ENCODE measurements around the gene USP34. TPM values are rescaled to one million over a fixed set of nuclear protein-coding genes. Genes with fewer than 3 reads are reported as not detected.

Gene USP34
- total RNA-seq, 1 donor from 2014 or later: 104 TPM

DNA sequence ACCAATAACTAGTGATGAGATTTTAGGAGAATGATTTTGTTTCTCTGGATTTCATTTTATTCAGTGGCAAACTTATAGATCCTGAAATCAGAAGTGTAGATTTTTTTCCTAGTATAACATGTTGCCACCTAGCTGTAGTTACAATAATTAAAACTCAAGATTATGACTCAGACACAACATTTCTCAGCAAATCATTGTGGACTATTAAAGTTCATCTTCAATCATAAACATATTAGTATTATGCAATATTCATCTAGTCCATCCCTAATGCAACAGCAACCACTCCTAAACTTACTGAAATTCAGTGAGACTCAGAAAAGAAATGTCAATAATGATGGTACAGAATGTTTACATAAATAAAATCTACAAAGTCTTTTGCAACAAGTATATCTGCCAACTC lies 51.3 kb downstream of the USP34 start:
- no peaks in the 10 kb centered on the region for H3K27me3 Mint-ChIP-seq (ENCODE audit: unreplicated experiment)
- no peak for DNase-seq
- H3K36me3 Mint-ChIP-seq (ENCODE audit: unreplicated experiment): no peaks in the 10 kb centered on the region
- H3K4me1 Mint-ChIP-seq (ENCODE audit: low read depth, unreplicated experiment): no peaks in the 10 kb centered on the region
- TF ChIP-seq, protein P1, sequence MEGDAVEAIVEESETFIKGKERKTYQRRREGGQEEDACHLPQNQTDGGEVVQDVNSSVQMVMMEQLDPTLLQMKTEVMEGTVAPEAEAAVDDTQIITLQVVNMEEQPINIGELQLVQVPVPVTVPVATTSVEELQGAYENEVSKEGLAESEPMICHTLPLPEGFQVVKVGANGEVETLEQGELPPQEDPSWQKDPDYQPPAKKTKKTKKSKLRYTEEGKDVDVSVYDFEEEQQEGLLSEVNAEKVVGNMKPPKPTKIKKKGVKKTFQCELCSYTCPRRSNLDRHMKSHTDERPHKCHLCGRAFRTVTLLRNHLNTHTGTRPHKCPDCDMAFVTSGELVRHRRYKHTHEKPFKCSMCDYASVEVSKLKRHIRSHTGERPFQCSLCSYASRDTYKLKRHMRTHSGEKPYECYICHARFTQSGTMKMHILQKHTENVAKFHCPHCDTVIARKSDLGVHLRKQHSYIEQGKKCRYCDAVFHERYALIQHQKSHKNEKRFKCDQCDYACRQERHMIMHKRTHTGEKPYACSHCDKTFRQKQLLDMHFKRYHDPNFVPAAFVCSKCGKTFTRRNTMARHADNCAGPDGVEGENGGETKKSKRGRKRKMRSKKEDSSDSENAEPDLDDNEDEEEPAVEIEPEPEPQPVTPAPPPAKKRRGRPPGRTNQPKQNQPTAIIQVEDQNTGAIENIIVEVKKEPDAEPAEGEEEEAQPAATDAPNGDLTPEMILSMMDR (IDR thresholded peaks at IDR 0.05; ENCODE audit: partially characterized antibody, unreplicated experiment): no peak
- H3K27ac Mint-ChIP-seq (ENCODE audit: unreplicated experiment): no peak overlapping the region
- no peak overlapping the region for H3K4me3 Mint-ChIP-seq (ENCODE audit: unreplicated experiment)
- H3K9me3 Mint-ChIP-seq (ENCODE audit: unreplicated experiment): no peaks in the 10 kb centered on the region

DNA sequence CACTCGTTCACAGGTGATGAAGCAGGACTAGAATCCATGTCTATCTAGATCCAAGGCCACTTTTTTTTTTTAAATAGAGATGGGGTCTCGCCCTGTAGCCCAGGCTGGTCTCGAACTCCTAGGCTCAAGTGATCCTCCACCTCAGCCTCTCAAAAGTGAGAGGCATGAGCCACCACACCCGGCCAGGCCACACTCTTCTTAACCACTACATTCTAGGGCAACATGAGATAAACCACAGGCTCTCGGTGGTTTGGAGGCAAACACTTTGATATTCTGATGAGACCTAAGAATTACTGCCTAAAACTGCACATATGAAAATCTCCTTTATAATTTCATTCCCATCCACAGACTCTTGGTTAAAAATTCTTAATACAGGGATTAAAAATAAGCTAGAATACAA lies 51.8 kb downstream of the USP34 start:
- Mint-ChIP-seq H3K4me3 (ENCODE audit: unreplicated experiment) (no peak overlapping the region), H3K4me1 (ENCODE audit: low read depth, unreplicated experiment) (no peaks in the 10 kb centered on the region), H3K36me3 (ENCODE audit: unreplicated experiment) (peaks cover 4% of the 10 kb centered on the region), H3K27me3 (ENCODE audit: unreplicated experiment) (no peaks in the 10 kb centered on the region), H3K9me3 (ENCODE audit: unreplicated experiment) (no peaks in the 10 kb centered on the region), H3K27ac (ENCODE audit: unreplicated experiment) (no peak overlapping the region)
- TF ChIP-seq, protein P1 (IDR thresholded peaks at IDR 0.05; ENCODE audit: partially characterized antibody, unreplicated experiment): no peak
- no peak for DNase-seq

DNA sequence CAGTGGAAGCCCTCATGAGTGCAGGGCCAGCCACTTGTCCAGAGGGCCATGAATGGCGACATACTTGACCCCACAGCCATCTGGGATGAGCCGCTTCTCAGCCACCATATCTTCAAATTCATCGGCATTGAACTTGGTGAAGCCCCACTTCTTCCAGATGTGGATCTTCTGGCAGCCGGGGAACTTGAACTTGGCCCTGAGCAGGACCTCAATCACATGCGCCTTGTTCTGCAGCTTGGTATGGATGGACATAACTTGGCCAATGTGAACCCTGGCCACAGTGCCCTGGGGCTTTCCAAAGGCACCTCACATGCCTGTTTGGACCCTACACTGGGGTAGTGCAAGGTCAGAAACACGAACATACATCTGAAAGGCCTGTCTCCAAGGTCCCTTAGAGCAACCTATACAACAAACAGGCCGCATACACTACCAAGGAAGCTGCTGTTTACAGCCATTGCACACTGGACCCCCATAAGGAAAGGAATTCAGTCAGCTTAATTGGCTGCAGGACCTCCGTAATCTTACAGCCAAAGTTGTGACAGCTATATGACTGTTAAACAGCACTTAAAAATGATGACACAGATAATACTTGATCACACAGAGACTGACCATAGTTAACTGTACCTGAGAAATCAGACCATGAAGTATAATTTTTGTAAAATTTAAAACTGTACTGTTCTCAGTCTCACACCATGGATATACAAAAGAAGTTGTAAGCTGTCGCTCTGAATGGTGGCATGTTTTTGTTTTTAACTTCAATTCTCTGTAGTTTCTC lies 53.8 kb downstream of the USP34 start:
- H3K27ac Mint-ChIP-seq (ENCODE audit: unreplicated experiment): no peak overlapping the region

DNA sequence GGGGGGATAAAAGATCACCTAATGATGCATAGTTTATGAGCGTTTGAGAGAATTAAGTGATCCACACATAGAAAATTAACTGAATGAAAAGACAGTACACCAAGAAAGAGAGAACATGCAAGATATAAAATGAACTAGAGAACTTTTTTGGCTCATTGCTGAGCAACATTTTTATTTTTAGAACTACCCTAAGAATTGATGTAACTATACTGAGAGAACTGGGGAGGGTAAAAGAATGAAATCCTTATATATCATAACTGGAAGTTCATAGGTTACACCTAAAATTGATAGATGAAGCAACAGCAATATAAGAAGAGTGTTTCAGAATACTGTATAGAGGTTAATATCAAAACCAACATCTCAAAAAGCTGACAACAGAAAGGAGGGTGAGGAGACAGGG lies 55.6 kb downstream of the USP34 start:
- TF ChIP-seq, protein P1 (IDR thresholded peaks at IDR 0.05; ENCODE audit: partially characterized antibody, unreplicated experiment): no peak
- no peaks in the 10 kb centered on the region for H3K9me3 Mint-ChIP-seq (ENCODE audit: unreplicated experiment)
- peaks cover 4% of the 10 kb centered on the region for H3K36me3 Mint-ChIP-seq (ENCODE audit: unreplicated experiment)
- H3K27me3 Mint-ChIP-seq (ENCODE audit: unreplicated experiment): no peaks in the 10 kb centered on the region
- no peak overlapping the region for H3K27ac Mint-ChIP-seq (ENCODE audit: unreplicated experiment)
- DNase-seq: no peak
- H3K4me3 Mint-ChIP-seq (ENCODE audit: unreplicated experiment): no peak overlapping the region
- H3K4me1 Mint-ChIP-seq (ENCODE audit: low read depth, unreplicated experiment): no peaks in the 10 kb centered on the region

More for the DNA sequence above, 53.8 kb downstream of the USP34 start:
- no peaks in the 10 kb centered on the region for H3K27me3 Mint-ChIP-seq (ENCODE audit: unreplicated experiment)
- TF ChIP-seq, protein P1 (IDR thresholded peaks at IDR 0.05; ENCODE audit: partially characterized antibody, unreplicated experiment): no peak
- H3K36me3 Mint-ChIP-seq (ENCODE audit: unreplicated experiment): peaks cover 4% of the 10 kb centered on the region
- H3K9me3 Mint-ChIP-seq (ENCODE audit: unreplicated experiment): no peaks in the 10 kb centered on the region
- H3K4me1 Mint-ChIP-seq (ENCODE audit: low read depth, unreplicated experiment): no peaks in the 10 kb centered on the region
- no peak overlapping the region for H3K4me3 Mint-ChIP-seq (ENCODE audit: unreplicated experiment)
- DNase-seq: no peak

DNA sequence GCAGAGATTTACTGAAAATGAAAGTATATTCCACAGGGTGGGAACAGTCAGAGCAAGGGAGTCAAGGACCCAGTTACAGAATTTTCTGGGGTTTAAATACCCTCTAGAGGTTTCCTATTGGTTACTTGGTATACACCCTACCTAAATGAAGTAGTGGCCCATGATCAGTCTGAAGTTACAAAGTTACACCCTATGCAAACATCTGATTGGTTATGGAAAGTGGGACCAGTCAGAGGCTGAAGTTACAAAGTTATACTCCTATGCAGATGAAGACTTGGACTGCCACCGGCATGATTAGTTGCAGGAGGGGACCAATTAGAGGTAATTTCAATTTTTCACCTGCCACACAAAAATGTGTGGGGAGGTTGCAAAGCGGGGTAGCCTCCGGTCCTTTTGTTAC lies 56.2 kb downstream of the USP34 start:
- Mint-ChIP-seq H3K36me3 (ENCODE audit: unreplicated experiment) (peaks cover 4% of the 10 kb centered on the region), H3K9me3 (ENCODE audit: unreplicated experiment) (no peaks in the 10 kb centered on the region), H3K27ac (ENCODE audit: unreplicated experiment) (no peak overlapping the region), H3K27me3 (ENCODE audit: unreplicated experiment) (no peaks in the 10 kb centered on the region), H3K4me1 (ENCODE audit: low read depth, unreplicated experiment) (no peaks in the 10 kb centered on the region), H3K4me3 (ENCODE audit: unreplicated experiment) (no peak overlapping the region)
- DNase-seq: no peak
- TF ChIP-seq, protein P1 (IDR thresholded peaks at IDR 0.05; ENCODE audit: partially characterized antibody, unreplicated experiment): no peak
